ENCODE measurements around the gene TMEM273.
A peak's percentile ranks its signal among the peaks of the same experiment; 100 is the strongest.

TMEM273 gene

GRCh38 chr10:49175587-49176309, 12.4 kb downstream of the TMEM273 start:
- no peak for DNase-seq

GRCh38 chr10:49174926-49175500, 13.2 kb downstream of the TMEM273 start:
- no peak for DNase-seq

GRCh38 chr10:49174261-49174925, 13.8 kb downstream of the TMEM273 start:
- DNase-seq: peak; percentile 19

- DNase-seq: no peak
These were observed 14.3 kb downstream of the TMEM273 start for GRCh38 chr10:49173853-49174252.

GRCh38 chr10:49173201-49173772, 14.9 kb downstream of the TMEM273 start:
- DNase-seq: no peak

GRCh38 chr10:49172777-49173132, 15.4 kb downstream of the TMEM273 start:
- DNase-seq: no peak

- no peak for DNase-seq
These were observed 16.0 kb downstream of the TMEM273 start for GRCh38 chr10:49172061-49172776.

GRCh38 chr10:49171326-49172060, 16.7 kb downstream of the TMEM273 start:
- DNase-seq: no peak

GRCh38 chr10:49170632-49171325, 17.4 kb downstream of the TMEM273 start:
- DNase-seq: no peak

- no peak for DNase-seq
These were observed 18.4 kb downstream of the TMEM273 start for GRCh38 chr10:49169776-49170175.

GRCh38 chr10:49168831-49169500, 19.2 kb downstream of the TMEM273 start:
- DNase-seq: no peak

GRCh38 chr10:49168171-49168540, 20.0 kb downstream of the TMEM273 start:
- DNase-seq: no peak

GRCh38 chr10:49167425-49168170, 20.6 kb downstream of the TMEM273 start:
- no peak for DNase-seq

GRCh38 chr10:49166484-49167400, 21.4 kb downstream of the TMEM273 start:
- DNase-seq: no peak

GRCh38 chr10:49165821-49166483, 22.2 kb downstream of the TMEM273 start:
- DNase-seq: no peak

GRCh38 chr10:49165259-49165658, 22.9 kb downstream of the TMEM273 start:
- no peak for DNase-seq

GRCh38 chr10:49164559-49165188, 23.5 kb downstream of the TMEM273 start:
- DNase-seq: peak; percentile 41

- DNase-seq: no peak
These were observed 24.4 kb downstream of the TMEM273 start for GRCh38 chr10:49163741-49164140.

Measured in CD4-positive, alpha-beta T cell treated with Interferon gamma for 1 hour (primary cell).